ENCODE data around the gene CAMTA2. TPM values are rescaled to one million over a fixed set of nuclear protein-coding genes. Genes with fewer than 3 reads are reported as not detected.

CAMTA2 gene
- total RNA-seq, 1 experiment from 2014 or later, result 21.4 TPM

DNA sequence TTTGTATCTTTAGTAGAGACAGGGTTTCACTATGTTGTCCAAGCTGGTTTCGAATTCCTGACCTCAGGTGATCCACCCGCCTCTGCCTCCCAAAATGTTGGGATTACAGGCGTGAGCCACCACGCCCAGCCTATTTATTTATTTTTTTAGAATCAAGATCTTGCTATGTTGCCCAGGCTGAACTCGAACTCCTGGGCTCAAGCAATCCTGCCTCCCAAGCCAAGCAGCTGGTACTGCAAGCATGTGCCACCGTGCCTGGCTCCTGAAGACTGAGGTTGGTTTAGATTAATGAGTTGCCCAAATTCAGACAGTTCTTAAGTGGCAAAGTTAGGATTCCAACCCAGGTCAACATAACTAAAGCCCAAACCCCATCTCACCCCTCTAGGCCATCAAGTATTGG is 39.8 kb upstream of the CAMTA2 start:
- TF ChIP-seq, protein P1, sequence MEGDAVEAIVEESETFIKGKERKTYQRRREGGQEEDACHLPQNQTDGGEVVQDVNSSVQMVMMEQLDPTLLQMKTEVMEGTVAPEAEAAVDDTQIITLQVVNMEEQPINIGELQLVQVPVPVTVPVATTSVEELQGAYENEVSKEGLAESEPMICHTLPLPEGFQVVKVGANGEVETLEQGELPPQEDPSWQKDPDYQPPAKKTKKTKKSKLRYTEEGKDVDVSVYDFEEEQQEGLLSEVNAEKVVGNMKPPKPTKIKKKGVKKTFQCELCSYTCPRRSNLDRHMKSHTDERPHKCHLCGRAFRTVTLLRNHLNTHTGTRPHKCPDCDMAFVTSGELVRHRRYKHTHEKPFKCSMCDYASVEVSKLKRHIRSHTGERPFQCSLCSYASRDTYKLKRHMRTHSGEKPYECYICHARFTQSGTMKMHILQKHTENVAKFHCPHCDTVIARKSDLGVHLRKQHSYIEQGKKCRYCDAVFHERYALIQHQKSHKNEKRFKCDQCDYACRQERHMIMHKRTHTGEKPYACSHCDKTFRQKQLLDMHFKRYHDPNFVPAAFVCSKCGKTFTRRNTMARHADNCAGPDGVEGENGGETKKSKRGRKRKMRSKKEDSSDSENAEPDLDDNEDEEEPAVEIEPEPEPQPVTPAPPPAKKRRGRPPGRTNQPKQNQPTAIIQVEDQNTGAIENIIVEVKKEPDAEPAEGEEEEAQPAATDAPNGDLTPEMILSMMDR (IDR thresholded peaks at IDR 0.05; ENCODE audit: unreplicated experiment), result no peak
- CTCF ChIA-PET, result no interaction called here
- H3K27ac Mint-ChIP-seq (ENCODE audit: unreplicated experiment), result no peak overlapping the region
- H3K9me3 Mint-ChIP-seq (ENCODE audit: low read depth, unreplicated experiment), result no peaks in the 10 kb centered on the region
- intact Hi-C loops (cut with micrococcal nuclease; ENCODE audit: unreplicated experiment), result no loop called here
- H3K4me1 Mint-ChIP-seq (ENCODE audit: low read depth, unreplicated experiment), result peaks cover 12% of the 10 kb centered on the region
- H3K27me3 Mint-ChIP-seq (ENCODE audit: unreplicated experiment), result no peaks in the 10 kb centered on the region
- no TSS peak for BruUV-seq (replicated peaks)
- H3K36me3 Mint-ChIP-seq (ENCODE audit: insufficient read depth, unreplicated experiment), result peaks cover 15% of the 10 kb centered on the region
- no peak overlapping the region for H3K4me3 Mint-ChIP-seq (ENCODE audit: low read depth, unreplicated experiment)
- no peak for DNase-seq

DNA sequence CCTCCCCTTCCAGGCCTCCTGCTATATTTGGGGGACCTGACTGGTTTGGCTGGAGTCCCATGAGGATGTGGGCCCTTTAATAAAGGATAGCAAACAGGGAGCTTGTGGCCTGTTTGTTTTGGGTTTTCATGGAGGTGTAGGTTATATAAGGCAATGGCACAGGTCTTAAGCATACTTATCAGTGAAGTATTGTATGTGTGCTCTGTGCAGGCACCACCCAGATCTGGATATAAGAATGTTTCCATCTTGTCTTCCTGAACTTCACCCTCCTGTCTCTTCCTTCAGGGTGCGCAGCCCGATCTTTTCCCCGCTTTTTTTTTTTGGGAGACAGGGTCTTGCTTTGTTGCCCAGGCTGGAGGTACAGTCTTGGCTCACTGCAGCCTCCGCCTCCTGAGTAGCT is 37.1 kb upstream of the CAMTA2 start:
- no TSS peak for BruUV-seq (replicated peaks)
- intact Hi-C loops (cut with micrococcal nuclease; ENCODE audit: unreplicated experiment), result no loop called here
- Mint-ChIP-seq H3K4me3 (ENCODE audit: low read depth, unreplicated experiment) (no peak overlapping the region), H3K27ac (ENCODE audit: unreplicated experiment) (no peak overlapping the region), H3K9me3 (ENCODE audit: low read depth, unreplicated experiment) (no peaks in the 10 kb centered on the region), H3K4me1 (ENCODE audit: low read depth, unreplicated experiment) (peaks cover 12% of the 10 kb centered on the region), H3K27me3 (ENCODE audit: unreplicated experiment) (no peaks in the 10 kb centered on the region), H3K36me3 (ENCODE audit: insufficient read depth, unreplicated experiment) (peaks cover 22% of the 10 kb centered on the region)
- CTCF ChIA-PET, result no interaction called here
- DNase-seq, result no peak
- TF ChIP-seq, protein P1 (IDR thresholded peaks at IDR 0.05; ENCODE audit: unreplicated experiment), result no peak

DNA sequence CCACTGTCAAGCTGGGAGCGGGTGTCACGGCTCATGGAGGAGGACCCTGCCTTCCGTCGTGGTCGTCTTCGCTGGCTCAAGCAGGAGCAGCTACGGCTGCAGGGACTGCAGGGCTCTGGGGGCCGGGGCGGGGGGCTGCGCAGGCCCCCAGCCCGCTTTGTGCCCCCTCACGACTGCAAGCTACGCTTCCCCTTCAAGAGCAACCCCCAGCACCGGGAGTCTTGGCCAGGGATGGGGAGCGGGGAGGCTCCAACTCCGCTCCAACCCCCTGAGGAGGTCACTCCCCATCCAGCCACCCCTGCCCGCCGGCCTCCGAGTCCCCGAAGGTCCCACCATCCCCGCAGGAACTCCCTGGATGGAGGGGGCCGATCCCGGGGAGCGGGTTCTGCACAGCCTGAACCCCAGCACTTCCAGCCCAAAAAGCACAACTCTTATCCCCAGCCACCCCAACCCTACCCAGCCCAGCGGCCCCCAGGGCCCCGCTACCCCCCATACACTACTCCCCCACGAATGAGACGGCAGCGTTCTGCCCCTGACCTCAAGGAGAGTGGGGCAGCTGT is 36.2 kb upstream of the CAMTA2 start:
- BruUV-seq (replicated peaks), result no TSS peak
- Mint-ChIP-seq H3K27me3 (ENCODE audit: unreplicated experiment) (no peaks in the 10 kb centered on the region), H3K4me3 (ENCODE audit: low read depth, unreplicated experiment) (no peak overlapping the region), H3K9me3 (ENCODE audit: low read depth, unreplicated experiment) (no peaks in the 10 kb centered on the region), H3K36me3 (ENCODE audit: insufficient read depth, unreplicated experiment) (peaks cover 27% of the 10 kb centered on the region), H3K27ac (ENCODE audit: unreplicated experiment) (no peak overlapping the region), H3K4me1 (ENCODE audit: low read depth, unreplicated experiment) (peaks cover 12% of the 10 kb centered on the region)
- TF ChIP-seq, protein P1 (IDR thresholded peaks at IDR 0.05; ENCODE audit: unreplicated experiment), result no peak
- CTCF ChIA-PET, result no interaction called here
- no peak for DNase-seq
- intact Hi-C loops (cut with micrococcal nuclease; ENCODE audit: unreplicated experiment), result no loop called here

DNA sequence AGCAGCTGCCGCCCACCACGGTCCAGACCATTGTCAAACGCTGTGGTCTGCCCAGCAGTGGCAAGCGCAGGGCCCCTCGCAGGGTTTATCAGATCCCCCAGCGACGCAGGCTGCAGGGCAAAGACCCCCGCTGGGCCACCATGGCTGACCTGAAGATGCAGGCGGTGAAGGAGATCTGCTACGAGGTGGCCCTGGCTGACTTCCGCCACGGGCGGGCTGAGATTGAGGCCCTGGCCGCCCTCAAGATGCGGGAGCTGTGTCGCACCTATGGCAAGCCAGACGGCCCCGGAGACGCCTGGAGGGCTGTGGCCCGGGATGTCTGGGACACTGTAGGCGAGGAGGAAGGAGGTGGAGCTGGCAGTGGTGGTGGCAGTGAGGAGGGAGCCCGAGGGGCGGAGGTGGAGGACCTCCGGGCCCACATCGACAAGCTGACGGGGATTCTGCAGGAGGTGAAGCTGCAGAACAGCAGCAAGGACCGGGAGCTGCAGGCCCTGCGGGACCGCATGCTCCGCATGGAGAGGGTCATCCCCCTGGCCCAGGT is 34.8 kb upstream of the CAMTA2 start:
- H3K4me3 Mint-ChIP-seq (ENCODE audit: low read depth, unreplicated experiment), result no peak overlapping the region
- peaks cover 27% of the 10 kb centered on the region for H3K36me3 Mint-ChIP-seq (ENCODE audit: insufficient read depth, unreplicated experiment)
- CTCF ChIA-PET, result no interaction called here
- H3K9me3 Mint-ChIP-seq (ENCODE audit: low read depth, unreplicated experiment), result no peaks in the 10 kb centered on the region
- BruUV-seq (replicated peaks), result no TSS peak
- intact Hi-C loops (cut with micrococcal nuclease; ENCODE audit: unreplicated experiment), result no loop called here
- TF ChIP-seq, protein P1 (IDR thresholded peaks at IDR 0.05; ENCODE audit: unreplicated experiment), result no peak
- no peak overlapping the region for H3K27ac Mint-ChIP-seq (ENCODE audit: unreplicated experiment)
- H3K4me1 Mint-ChIP-seq (ENCODE audit: low read depth, unreplicated experiment), result peaks cover 12% of the 10 kb centered on the region
- no peak for DNase-seq
- H3K27me3 Mint-ChIP-seq (ENCODE audit: unreplicated experiment), result no peaks in the 10 kb centered on the region
